Stimulated activated CD8-positive, alpha-beta memory T cell treated with anti-CD3 and anti-CD28 coated beads, Interleukin-2, amount 100 ng/mL, for 48 hours (primary cell): Measurements from ENCODE around the gene PCSK6.

Source experiments
- DNase-seq, 2 donors: peaks; one replicate each; pipeline ENCODE4 v3.0.0-alpha.2; 2020; ENCODE audit warnings: low read depth in 2 of 2

Gene PCSK6

GRCh38 chr15:101489599-101490407 lies at the start of gene PCSK6:
Gene PCSK6, minus strand, starts transcription at chr15:101489707. Its CDS starts 37 bp downstream, at chr15:101489670.
- no peak for DNase-seq

GRCh38 chr15:101538996-101539395 lies 49.5 kb upstream of the PCSK6 start:
- DNase-seq = no peak

GRCh38 chr15:101538177-101538576 lies 48.7 kb upstream of the PCSK6 start:
- no peak for DNase-seq

- no peak for DNase-seq
These were observed 48.1 kb upstream of the PCSK6 start for GRCh38 chr15:101537483-101538080.

GRCh38 chr15:101536875-101537405 lies 47.4 kb upstream of the PCSK6 start:
- DNase-seq = no peak

- DNase-seq = no peak
These were observed 46.8 kb upstream of the PCSK6 start for GRCh38 chr15:101536166-101536874.

GRCh38 chr15:101535170-101535902 lies 45.8 kb upstream of the PCSK6 start:
- no peak for DNase-seq

- DNase-seq = no peak
These were observed 45.0 kb upstream of the PCSK6 start for GRCh38 chr15:101534376-101534970.

- DNase-seq = no peak
These were observed 44.0 kb upstream of the PCSK6 start for GRCh38 chr15:101533371-101534140.

GRCh38 chr15:101532865-101533264 lies 43.4 kb upstream of the PCSK6 start:
- DNase-seq = no peak

GRCh38 chr15:101531170-101531569 lies 41.7 kb upstream of the PCSK6 start:
- no peak for DNase-seq

- no peak for DNase-seq
These were observed 40.9 kb upstream of the PCSK6 start for GRCh38 chr15:101530224-101530958.

GRCh38 chr15:101528917-101529299 lies 39.4 kb upstream of the PCSK6 start:
- no peak for DNase-seq

- no peak for DNase-seq
These were observed 38.8 kb upstream of the PCSK6 start for GRCh38 chr15:101528108-101528916.

GRCh38 chr15:101526890-101527289 lies 37.4 kb upstream of the PCSK6 start:
- DNase-seq = no peak

- DNase-seq = no peak
These were observed 36.9 kb upstream of the PCSK6 start for GRCh38 chr15:101526442-101526841.

GRCh38 chr15:101526021-101526420 lies 36.5 kb upstream of the PCSK6 start:
- DNase-seq = no peak

GRCh38 chr15:101525087-101525669 lies 35.7 kb upstream of the PCSK6 start:
- DNase-seq = no peak

- no peak for DNase-seq
These were observed 34.0 kb upstream of the PCSK6 start for GRCh38 chr15:101523560-101523940.
